Thyroid gland (tissue), 4 donors: Measurements from ENCODE around the gene CAVIN2.

Source experiments
- POLR2A ChIP-seq, 2 donors: fragments of 450-650 bp; IDR thresholded peaks; one replicate each; pipeline ENCODE4 v1.6.1; 2017; ENCODE audit warnings: antibody characterized with exemption in 2 of 2, mild to moderate bottlenecking in 2 of 2, moderate library complexity in 1 of 2
- TF ChIP-seq, protein P1 (sequence below), 6 experiments: fragments of 200-600 bp in 3 of 6; fragments of 450-650 bp in 3 of 6; sonication (generic) in 3 of 6; IDR thresholded peaks; one replicate each; pipeline ENCODE4 v1.5.1; 2016 to 2019; ENCODE audit warnings: antibody characterized with exemption in 6 of 6, mild to moderate bottlenecking in 2 of 6, inconsistent platforms in 1 of 6, moderate library complexity in 1 of 6

DNA sequence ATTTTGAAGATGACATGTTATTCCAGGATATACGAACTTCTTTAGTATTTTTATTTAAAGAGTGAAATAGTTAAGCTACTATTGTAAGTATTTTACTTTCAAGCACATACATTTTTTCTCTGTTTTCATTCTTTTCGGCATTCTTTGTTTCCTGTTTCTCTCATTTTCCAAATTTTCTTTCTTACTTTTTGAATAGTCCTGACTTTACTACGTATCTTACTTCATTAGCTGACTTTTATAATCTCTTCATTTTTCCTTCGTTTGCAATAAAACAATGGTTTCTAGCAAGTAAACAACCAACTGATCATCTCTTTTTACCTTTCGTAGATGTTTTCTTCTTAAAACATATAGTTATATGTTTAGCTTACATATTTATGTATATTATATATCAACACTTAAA lies 11.8 kb downstream of the CAVIN2 start:
- TF ChIP-seq, protein P1, sequence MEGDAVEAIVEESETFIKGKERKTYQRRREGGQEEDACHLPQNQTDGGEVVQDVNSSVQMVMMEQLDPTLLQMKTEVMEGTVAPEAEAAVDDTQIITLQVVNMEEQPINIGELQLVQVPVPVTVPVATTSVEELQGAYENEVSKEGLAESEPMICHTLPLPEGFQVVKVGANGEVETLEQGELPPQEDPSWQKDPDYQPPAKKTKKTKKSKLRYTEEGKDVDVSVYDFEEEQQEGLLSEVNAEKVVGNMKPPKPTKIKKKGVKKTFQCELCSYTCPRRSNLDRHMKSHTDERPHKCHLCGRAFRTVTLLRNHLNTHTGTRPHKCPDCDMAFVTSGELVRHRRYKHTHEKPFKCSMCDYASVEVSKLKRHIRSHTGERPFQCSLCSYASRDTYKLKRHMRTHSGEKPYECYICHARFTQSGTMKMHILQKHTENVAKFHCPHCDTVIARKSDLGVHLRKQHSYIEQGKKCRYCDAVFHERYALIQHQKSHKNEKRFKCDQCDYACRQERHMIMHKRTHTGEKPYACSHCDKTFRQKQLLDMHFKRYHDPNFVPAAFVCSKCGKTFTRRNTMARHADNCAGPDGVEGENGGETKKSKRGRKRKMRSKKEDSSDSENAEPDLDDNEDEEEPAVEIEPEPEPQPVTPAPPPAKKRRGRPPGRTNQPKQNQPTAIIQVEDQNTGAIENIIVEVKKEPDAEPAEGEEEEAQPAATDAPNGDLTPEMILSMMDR (IDR thresholded peaks at IDR 0.05) = no peak
- no peak for TF ChIP-seq POLR2A (IDR thresholded peaks at IDR 0.05)
